OCI-LY1 (cell line): ENCODE results near the gene SHF.

Experiments used
- EZH2 ChIP-seq: fragments of 200-600 bp; sonication (generic), shearing (Covaris generic); IDR thresholded peaks from 2 replicates; pipeline ENCODE4 v1.8.0; 2017; ENCODE audit warnings: borderline replicate concordance, mixed run types, mild to moderate bottlenecking, antibody characterized with exemption, low read length, moderate library complexity, mixed read lengths
- TF ChIP-seq, protein P1 (sequence below): fragments of 200-600 bp; sonication (generic), shearing (Covaris generic); IDR thresholded peaks from 2 replicates; pipeline ENCODE4 v1.5.1; 2017; ENCODE audit warnings: mild to moderate bottlenecking, antibody characterized with exemption, low read length, moderate library complexity, mixed read lengths

DNA sequence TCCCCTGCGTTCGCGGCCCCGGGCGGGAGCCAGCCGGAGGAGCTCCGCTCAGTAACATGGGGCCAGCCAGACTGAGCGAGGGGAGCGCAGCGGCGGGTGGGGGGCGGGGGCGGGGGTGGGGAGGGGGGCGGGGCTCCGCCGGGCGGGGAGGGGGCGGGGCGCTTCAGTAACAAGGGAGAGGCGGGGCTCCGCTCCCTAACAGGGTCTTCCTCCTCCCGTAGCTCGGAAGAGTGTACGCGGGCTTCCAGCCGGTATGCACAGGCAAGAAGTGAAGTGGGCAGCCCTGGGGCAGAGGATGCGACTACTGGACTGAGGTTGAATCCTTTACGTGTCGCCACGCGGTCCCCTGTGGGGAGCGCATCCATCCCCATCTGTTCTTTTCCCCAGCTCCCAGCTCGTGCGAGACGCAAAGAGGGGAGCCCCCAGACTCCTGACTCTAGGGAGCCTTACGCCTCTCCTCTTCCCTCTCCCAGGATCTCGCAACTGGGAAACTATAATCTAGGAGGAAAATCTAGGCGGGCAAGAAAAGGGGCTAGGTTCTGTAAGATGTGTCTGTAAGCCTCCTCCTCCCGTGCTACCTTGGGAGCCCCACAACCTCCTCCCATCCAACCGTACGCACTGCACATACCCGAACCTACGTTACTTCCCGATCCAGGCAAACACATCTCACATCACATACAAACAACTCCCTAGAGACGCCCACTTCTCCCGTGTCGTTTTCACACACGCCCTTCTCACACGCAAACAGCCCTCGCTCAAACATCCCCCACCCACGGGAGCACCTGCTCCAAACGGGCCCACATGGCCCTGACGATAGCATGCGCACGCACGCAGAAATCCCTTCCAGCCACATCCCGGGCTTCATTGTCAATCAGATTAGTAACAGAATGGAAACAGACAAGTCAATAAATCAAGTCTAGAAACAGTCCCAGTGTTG lies at the start of gene SHF:
- TF ChIP-seq EZH2: no peak
- TF ChIP-seq, protein P1, sequence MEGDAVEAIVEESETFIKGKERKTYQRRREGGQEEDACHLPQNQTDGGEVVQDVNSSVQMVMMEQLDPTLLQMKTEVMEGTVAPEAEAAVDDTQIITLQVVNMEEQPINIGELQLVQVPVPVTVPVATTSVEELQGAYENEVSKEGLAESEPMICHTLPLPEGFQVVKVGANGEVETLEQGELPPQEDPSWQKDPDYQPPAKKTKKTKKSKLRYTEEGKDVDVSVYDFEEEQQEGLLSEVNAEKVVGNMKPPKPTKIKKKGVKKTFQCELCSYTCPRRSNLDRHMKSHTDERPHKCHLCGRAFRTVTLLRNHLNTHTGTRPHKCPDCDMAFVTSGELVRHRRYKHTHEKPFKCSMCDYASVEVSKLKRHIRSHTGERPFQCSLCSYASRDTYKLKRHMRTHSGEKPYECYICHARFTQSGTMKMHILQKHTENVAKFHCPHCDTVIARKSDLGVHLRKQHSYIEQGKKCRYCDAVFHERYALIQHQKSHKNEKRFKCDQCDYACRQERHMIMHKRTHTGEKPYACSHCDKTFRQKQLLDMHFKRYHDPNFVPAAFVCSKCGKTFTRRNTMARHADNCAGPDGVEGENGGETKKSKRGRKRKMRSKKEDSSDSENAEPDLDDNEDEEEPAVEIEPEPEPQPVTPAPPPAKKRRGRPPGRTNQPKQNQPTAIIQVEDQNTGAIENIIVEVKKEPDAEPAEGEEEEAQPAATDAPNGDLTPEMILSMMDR: no peak
